GM18499 (cell line): ENCODE data around the gene PIAS4.

ENCODE experiments used
- ATAC-seq: cut with Tn5 transposase; IDR thresholded peaks from one replicate; pipeline ENCODE4 v1.9.1; 2021; ENCODE audit warnings: moderate number of reproducible peaks; ENCODE audit not compliant: insufficient read depth, unreplicated experiment

The PIAS4 gene

DNA sequence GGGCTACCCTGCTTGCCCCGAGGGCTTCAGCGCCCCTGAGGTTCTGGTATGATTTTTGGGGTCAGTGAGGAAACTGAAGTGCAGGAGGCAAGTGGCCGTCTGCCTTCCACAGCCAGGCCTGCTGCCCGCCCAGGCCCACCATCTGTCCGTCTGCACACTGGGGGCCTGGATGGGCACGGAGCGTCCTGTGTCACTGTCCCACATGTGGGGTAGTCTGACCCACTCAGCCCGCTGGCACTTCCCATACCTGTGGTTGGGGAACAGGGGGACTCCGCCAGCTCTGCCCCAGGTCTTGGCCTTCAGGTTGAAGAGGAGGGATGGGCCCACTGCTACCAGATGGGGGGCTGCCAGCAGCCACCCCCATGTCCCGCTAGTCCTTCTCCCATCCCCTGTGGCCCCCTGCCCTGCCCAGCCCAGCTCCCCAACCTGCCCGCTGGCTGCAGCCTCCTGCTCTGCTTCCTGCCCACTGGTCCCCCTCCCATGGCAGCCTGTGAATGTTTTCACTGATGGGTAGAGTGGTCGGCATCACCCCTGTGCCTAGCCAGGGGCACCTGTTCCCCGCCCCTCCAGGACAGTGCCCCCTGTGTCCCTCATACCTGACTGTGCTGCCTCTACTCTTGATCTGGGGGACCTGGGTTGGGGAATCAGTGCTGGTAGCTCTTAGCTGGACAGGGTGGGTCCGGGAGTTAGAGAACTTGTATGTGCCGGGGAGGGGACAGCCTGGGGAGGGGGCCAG lies 9.5 kb downstream of the PIAS4 start:
- no peak for ATAC-seq

DNA sequence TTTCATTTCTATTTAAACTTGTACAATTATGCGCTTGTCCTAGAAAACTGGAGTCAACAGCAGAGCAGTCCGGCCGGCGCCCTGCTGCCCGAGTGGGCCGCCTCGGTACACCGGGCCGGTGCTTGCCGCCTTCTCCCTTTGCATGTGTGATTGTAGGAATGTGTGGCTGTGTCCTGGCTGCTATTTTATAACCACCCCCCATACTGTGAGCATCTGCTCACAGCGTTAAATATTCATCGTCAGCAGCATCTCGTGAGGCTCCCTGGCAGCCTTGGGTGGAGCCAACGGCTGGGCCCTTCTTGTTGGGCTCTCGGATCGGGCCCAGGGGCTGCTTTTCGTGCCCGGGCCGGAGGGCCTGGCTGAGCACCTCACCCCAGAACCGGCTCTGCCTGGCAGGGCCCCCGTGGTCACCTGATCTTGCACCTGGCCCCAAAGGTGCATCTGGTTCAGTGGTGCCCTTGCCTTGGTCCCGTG lies 10.6 kb downstream of the PIAS4 start:
- no peak for ATAC-seq

DNA sequence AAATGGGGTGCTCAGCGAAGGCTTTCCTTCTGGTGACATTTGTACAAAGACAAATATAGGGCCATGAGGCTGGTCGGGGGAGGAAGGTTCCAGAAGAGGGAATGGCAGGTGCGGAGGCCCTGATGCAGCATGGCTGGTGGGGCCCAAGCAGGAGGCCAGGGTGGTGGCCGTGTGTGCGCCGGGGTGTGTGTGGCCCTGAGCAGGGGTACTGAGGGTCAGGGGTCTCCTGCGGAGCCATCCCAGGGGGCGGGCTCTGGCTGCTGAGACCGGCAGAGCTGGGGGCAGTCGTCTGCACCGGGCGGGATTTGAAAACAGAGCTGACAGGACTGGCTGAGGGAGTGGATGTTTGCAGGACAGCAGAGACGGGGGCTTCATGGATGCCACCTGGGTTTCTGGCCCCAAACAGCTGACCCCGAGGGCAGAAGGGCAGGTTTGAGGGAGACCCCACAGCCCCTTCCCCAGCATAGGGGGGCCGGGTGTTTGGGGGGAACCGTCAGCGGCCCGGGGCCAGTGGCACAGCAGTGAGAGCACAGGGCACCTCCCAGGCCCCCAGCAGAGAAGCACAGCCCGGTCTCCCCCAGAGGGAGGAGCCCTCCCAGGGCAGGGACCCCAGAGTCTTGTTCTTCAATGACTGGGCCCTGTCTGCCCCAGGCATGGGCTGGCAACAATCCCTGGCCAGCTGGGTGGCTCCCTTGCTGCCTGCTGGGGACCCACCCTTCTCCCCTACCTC lies 11.4 kb downstream of the PIAS4 start:
- no peak for ATAC-seq

DNA sequence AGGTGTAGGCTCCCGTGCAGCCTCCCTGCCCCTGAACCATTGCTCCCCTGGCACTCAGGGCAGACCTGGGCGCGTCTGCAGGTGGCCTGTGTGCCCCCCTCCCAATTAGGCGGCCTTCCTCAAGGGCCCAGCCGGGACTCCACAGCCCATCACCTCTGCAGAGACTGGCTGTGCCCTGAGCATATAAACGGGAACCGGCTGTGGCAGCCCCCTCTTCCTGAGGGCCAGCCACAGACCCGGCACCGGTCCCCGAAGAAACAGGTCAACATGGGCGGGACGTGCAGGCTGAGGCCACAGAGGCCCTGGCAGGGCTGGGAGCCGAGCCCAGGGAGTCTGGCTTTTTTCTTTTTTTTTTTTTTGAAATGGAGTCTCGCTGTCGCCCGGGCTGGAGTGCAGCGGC lies 12.0 kb downstream of the PIAS4 start:
- no peak for ATAC-seq

DNA sequence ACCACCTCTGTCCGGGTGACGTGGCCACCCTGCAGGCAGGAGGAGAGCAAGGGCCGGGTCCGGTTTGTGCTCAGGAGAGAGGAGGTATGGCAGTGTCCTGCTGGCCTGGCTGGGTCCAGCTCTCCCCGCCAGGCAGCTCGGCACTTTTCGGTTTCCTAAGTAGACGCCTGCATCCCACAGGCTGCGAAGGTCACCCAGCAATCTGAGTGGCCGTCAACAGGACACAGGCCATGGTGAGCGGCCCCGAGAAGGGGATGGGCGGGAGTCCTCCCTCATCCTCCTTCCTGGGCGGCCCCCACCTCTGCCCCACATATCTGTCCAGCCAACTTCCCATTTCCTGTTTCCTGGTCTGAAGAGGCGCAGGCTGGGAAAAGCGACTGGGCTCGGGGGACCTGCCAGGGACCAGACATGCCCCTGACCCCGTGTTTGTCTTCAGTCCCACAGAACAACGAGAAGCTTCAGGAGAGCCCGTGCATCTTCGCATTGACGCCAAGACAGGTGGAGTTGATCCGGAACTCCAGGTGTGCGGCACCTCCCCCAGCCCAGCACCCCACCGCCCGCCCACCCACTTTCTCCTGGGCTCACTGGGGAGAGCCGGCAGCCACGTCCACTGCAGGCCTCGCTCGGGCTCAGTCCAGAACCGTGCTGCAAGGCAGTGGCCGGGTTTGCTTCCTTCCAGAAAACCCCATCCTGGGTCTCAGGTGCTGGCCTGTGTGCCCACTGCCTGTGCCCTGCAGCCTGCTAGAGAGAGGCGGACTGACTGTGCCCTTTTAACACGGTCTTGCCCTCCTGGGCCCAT lies 16.3 kb downstream of the PIAS4 start:
- ATAC-seq: no peak

DNA sequence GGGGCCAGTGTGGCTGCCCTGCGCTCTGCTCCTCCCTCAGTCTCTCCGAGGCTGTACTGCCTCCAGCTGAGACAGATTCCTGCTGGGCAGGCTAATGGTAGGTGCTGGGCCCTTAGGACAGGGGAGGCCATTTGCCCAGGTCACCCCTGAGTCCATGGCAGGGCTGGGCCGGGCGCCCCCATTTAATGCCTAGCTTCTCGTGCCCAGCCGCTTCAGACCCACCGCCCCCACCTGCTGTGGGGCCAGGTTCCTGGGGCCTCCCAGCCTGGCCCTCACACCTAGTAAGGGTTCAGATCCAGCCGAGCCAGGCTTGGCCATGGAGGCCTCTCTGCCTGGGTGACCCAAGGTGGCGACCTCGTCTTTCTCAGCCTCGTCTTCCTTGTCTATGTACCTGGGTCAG lies 17.8 kb downstream of the PIAS4 start:
- ATAC-seq: no peak

DNA sequence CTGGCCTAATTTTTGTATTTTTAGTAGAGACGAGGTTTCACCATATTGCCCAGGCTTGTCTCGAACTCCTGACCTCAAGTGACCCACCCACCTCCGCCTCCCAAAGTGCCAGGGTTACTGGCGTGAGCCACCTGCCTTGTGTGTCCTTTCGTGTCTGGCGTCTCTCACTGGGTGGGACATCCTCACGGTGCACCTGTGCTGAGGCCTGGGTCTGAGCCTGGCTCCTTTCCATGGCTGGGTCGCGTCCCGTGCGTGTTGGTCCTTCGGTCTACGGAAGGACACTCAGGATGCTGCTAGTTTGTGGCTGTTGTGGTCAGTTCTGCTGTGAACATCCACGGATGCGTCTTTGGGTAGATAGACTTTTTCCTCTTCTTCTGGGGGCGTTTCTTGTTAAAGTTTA lies 19.6 kb downstream of the PIAS4 start:
- no peak for ATAC-seq

DNA sequence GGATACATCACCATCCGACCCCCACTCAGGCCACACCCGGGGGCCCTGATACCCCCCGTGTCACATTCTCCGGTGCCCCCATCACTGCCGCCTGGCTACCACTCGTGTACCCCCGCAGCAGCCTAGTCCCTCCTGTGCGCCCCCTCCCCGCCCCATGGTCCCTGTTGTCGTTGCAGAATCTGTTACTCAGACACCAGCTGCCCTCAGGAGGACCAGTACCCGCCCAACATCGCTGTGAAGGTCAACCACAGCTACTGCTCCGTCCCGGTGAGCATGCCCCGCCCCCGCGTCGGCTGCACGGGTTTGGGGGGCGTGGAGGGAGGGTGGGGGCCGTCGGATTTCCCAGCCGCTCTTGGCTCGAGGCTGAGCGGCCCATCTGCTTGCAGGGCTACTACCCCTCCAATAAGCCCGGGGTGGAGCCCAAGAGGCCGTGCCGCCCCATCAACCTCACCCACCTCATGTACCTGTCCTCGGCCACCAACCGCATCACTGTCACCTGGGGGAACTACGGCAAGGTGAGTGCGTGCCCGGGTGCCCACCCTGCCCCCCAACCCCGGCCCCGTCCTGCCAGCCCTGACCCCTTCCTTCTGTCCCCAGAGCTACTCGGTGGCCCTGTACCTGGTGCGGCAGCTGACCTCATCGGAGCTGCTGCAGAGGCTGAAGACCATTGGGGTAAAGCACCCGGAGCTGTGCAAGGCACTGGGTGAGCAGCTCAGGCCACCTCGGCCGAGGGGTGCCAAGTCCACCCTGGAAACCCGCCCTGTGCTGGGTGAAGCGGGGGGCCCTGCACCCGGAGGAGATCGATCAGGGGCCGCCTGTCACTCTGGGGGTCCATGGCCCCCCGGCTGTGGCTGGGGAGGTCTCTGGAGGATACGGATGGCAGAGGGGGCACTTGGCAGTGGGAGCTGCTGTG lies 21.1 kb downstream of the PIAS4 start:
- ATAC-seq: no peak

DNA sequence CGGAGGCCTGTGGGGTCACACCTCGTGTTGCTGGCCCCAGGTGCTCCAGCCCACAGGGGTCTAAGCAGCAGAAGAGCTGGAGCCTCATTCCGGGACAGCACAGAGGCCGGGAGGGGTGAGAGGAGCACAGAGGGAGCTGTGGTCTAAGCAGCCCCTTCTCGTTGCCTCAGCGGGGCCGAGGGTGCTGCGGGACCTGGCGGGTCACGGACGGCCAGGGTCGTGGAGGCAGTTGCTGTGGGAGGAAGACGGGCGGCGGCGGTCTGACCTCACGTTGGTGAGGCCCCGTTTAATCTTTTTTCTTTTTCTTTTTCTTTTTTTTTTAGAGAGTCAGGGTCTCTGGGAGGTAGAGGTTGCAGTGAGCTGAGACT lies 21.7 kb downstream of the PIAS4 start:
- no peak for ATAC-seq

DNA sequence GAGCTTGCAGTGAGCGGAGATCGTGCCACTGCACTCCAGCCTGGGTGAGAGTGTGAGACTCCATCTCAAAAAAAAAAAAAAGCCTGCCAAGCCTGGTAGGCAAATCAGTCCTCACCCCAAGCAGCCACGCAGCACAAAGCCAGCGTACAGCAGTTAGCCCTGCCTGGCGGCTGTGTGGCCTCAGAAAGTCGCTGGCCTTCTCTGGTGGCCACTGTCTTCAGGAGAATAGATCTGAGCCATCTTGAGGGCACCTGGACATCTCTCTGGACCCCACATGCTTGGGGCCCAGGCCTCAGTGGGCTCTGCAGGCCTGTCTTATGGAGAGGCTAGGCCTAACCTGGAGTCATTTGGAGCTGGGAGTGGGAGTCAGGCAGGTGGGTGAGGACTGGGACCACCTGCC lies 23.0 kb downstream of the PIAS4 start:
- no peak for ATAC-seq

DNA sequence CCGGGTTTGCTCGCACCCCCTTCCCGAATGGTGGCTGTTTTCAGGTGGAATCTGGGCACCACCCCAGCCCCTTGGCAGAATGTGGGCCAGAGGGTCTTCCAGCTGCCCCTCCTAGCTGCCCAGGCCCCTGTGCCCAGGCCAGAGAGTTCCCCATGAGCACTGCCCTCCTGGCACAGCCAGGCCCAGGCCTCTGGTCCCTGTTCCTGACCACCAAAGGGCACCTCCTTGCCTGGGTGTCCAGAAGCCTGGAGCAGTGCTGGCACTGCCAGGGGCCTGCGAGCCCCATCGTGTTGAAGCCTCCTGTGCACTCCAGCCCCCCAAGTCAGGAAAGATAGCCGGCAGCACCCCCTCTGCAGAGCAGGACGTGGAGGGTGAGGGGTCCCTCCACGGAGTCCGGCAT lies 23.4 kb downstream of the PIAS4 start:
- no peak for ATAC-seq

DNA sequence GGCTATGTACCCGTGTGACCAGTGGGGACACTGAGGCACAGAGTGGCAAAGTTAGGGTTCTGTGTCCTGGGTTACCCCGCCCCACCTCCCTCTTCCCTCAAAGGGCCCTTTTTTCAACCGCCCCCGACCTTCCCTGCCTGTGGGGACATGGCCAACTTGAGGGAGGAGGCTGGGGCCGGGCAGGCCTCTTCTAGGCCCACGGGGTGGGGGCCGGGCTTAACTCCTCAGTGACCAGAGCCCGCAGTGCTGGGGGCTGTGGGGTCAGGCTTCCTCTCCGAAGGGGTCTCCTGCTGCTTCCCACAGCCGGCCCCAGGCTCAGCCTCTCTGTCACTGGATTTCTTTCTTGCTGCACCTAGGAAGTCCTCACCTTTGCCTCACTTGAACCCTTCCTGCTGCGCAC lies 23.9 kb downstream of the PIAS4 start:
- no peak for ATAC-seq

DNA sequence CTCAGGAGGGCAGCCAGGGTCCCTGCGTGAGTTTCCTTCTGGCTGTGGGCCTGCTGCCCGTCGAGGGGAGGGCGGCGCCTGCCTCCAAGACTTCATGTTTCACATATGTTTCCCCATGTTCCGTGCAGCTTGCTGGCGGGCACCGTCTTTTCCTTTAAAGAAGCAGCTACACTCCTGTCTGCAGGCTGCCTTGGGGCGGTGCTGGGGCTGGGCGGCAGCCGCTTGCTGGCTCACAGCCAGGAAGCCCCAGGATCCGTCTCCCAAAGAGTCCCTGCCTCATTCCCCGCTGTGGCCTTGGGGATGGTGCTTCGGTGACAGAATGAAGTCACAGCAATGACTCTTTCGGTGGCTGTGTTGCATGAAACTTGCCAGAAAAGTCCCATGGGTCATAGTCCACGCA lies 24.9 kb downstream of the PIAS4 start:
- ATAC-seq: no peak

DNA sequence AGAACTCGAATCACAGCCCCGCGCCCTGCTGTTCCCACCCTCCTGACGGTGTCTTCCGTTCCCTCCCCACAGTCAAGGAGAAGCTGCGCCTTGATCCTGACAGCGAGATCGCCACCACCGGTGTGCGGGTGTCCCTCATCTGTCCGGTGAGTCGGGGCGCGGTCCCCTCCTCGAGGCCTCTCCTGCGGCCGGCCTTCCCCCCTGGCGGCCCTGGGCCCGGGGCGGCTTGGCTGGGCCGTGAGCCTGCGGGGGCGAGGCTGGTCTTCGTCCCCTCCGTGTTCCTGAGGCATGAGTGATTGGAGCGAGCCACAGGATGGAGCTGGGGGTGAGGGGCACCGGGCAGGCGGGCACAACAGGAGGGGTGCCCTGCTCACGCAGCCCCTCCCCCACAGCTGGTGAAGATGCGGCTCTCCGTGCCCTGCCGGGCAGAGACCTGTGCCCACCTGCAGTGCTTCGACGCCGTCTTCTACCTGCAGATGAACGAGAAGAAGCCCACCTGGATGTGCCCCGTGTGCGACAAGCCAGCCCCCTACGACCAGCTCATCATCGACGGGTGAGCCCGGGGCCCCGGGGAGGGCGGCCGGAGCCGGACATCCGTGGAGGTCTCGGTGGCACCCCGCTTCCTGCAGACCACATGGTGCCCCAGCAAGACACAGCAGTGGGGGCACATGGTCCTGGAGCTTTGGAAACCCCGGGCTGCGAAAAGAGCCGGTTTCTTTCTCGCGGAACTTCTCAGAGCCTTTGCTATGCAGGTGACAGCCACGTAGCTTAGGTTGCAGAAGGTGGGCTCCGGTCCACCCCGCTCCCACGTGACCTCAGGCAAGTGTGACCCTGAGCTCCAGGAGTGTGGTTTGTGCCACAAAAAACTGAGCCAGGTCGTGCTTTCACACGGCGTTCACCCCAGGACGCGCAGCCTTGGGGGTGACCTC lies 25.8 kb downstream of the PIAS4 start:
- ATAC-seq: no peak

DNA sequence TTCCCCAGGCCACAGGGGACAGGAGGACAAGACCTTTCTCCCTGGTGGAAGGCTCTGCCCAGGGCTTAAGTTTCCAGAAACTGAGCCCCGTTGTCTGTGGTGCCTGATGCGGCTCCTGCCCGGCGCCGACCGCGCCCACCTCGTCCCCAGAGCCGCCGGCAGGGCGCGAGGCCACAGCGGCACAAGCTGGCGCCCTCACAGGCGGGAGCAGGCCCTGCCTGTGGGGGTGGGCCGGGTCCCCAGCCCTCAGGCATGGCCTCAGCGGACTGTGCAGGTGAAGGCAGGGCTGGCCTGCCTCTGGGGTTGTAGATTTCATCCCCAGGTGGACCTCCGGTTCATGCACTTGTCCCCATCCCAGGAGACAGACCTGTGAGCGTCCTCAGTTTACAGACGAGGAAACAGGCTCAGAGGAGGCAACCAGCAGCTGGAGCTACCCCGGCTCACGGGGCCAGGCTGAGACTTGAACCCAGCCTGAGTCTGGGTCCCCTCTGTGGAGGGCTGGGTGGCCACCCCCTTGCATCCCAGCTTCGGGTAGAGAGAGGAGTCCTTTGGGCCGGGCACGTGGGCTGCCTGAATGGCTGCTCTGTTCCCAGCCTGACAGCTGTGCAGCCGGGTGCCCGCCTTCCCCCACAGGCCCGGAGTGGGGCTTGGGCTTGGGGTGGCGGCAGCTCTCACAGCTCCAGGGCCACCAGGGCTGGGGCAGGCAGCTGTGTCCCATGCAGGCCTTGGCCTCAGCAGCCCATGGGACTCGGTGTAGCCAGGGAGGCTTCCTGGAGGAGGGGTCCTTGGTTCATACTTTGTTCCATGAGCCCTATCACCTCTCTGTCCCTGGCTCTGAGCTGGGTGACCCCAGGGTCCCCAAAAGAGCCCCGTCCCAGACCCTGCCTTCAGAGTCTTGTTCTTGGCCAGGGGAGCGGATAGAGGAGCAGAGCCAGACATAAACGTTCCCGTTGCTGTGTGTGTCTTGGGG lies 26.8 kb downstream of the PIAS4 start:
- no peak for ATAC-seq

DNA sequence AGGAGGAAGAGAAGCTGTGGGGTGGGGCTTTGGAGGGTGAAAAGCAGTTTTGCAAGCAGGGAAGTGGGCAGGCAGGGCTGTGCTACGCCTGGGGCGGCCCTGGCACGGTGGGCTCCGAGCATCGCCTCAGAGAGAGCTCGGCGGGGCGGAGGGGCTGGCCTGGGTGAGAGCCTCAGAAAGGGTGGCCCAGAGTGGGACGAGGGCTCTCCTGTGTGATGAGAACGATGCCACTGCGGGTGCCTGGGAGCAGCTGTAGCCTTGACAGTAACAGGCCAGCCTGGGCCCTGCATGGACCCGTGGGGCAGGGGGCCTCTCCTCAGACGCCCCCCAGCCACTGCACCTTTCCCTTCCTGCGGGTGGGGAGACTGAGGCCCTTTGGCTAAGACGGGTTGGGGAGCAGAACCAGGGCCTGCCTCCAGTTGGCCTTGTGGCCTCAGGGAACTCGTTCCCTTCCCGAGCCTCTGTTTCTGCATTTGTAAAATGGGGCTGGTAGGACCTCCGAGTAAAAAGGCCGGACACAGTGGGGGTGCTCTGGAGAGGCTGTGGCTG lies 27.6 kb downstream of the PIAS4 start:
- ATAC-seq: no peak

DNA sequence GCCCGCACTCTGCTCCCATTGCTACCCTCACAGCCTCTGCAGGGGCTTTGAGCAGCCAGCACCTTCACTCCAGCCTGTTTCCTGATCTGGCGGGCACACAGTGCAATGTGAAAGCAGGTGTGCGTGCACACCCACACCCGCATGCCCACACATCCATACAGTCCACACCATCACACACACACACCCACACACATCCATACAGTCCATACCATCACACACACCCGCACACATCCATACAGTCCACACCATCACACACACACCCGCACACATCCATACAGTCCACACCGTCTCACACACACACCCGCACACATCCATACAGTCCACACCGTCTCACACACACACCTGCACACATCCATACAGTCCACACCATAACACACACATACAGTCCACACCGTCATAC lies 28.0 kb downstream of the PIAS4 start:
- no peak for ATAC-seq
